GM18861 (cell line): ENCODE data around the gene MAPK8IP2.

ENCODE experiments used
- ATAC-seq: cut with Tn5 transposase; IDR thresholded peaks from one replicate; pipeline ENCODE4 v1.9.1; 2021; ENCODE audit not compliant: unreplicated experiment

Gene MAPK8IP2

DNA sequence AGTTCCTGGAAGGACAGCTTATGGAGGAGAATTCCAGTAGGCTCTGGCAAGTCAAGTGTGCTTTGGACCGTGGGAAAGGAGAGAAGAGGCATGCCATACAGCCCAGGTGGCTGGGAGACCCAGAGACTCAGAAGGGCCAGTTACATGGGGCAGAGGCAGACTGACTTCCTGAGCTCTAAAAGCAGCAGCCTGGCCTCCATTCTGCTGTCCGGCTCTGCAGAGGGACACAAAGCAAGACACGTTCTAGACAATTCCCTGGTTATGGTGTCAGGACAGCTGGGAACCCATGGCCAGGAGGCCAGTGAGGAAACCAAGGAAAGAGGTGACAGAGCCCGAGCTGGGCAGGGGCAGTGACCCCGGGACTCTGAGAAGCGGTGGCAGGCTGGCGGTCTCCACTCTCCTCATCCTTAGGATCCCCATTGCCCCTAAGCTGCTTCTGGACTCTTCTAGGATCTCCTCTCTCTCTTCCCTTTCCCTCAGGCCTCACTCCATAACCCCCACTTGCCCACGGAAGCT lies 25.1 kb upstream of the MAPK8IP2 start:
- ATAC-seq = no peak

DNA sequence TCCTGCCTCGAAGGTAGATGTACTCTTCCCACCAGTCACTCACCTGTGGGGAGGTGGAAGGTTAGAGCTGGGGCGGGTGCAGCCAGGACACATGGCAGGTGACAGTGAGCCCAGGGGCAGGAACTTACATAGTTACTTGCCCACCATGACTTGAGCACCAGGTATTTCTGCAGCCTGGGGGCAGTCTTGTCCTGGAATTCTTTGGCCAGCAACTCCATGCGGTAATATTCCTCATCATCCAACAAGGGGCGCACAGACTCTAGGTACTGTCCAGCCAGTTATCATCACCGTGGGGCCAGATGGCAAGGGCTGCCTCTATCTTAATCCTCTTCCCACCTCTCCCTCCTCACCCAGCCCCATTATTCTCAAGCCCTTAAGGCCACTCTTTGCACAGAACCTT lies 24.5 kb upstream of the MAPK8IP2 start:
- ATAC-seq = no peak

DNA sequence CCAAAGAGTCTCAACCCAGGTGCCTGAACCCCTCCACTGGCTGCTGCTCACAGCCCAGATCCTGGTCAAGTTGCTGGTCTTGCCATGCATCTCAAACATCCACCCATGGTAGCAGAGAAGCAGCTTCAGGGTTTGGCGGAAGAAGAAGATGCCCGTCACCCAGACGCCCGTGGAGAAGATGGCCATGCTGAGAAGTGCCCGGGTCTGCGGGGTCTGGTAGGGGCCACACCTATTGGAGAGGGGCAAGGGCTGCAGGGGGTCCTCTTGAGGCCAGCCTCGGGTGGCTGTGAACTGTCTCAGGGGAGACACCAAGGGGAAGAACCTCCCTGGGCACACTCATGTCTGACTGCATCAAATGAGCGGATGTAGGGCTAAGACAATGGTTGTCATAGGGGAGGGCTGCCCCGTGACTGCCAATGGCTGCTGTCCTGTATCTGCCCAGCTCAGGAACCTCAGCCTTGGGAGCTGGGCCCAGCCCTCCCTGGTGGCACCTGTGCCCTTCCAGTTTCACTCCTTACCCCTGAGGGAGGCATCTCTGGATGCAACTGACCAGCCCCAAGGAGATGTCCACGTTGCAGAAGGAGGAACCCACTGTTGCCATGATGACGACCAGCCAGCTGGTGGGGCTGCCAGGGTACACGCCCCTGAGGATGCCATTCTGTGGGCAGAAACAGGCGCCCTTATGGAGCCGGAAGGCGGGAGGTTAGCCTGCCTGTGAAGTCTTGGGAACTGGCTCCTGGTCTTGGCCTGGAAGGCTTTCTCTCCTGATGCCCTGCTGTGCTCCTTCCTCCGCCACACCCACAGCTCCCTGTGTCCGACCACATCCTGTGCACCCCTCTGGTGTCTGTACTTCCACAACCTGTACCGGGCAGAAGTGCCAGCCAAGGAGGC lies 23.5 kb upstream of the MAPK8IP2 start:
- ATAC-seq = no peak

- ATAC-seq = no peak
Observed at GRCh38 chr22:50577697-50577986, 23.0 kb upstream of the MAPK8IP2 start.

DNA sequence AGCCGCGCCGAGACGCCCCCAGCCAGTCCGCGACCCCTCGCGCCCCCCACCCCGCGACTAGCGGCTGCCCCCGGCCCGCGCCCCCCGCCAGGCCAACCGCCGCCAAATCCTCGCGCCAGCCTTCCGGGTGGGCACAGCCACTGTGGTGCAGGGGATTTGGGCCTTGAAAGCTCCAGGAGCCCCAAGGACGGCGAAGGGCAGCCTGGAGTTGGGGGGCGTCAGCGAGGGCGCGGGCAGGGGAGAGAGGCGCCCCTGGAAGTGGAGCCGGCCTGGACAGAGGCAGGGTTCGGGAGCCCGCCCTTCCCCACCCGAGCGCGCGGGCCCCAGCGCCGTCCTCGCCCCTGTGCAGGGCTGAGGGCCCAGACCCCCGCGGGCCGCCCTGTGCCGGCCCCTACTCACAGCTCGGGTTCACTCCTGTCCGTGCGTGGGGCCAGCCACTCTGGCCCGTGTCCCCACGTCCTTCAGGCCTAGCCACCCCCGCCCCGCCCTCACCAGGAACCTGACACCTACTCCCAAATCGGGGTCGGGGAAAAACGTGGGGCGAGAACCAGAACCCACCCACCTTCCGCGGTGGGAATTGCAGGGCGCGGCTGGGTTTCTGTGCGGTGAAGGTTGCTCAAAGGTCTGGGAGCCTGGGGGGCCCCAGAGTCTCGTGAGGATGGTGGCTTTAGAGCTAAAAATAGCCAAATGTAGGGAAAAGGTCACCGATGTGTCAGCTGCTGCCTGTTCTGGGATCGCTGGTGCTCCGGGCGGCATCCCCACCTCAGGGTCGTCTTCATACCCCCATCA lies 22.4 kb upstream of the MAPK8IP2 start, which contains the start of gene CPT1B:
Gene CPT1B, minus strand, starts transcription at position 441 of the 789 bp plus-strand sequence. CDS start 512 bp downstream, outside the sequence.
- no peak for ATAC-seq

GRCh38 chr22:50578776-50579310 lies 21.8 kb upstream of the MAPK8IP2 start:
- ATAC-seq = no peak

DNA sequence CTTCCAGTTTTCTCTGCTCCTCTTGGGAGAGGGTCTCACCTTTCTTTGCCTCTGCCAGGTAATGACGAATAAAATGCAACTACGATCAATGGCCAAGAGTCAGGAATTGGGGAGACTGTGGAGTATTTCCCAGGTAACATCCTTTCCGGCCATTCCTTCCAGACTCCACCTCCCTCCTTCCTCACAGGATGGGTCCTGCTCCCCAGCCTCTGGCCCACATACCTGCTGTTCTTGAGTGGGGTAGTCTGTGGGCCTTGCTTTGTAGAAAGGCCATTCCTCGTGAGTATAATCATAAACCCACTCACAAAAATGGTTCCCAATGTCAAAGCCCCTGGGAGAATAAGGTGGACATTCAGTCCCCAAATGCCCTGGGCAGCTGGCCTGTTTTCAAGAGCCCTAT lies 20.8 kb upstream of the MAPK8IP2 start:
- no peak for ATAC-seq

- no peak for ATAC-seq
Observed at GRCh38 chr22:50581031-50581949, 19.3 kb upstream of the MAPK8IP2 start.

- ATAC-seq = no peak
Observed at GRCh38 chr22:50581950-50582492, 18.6 kb upstream of the MAPK8IP2 start.

DNA sequence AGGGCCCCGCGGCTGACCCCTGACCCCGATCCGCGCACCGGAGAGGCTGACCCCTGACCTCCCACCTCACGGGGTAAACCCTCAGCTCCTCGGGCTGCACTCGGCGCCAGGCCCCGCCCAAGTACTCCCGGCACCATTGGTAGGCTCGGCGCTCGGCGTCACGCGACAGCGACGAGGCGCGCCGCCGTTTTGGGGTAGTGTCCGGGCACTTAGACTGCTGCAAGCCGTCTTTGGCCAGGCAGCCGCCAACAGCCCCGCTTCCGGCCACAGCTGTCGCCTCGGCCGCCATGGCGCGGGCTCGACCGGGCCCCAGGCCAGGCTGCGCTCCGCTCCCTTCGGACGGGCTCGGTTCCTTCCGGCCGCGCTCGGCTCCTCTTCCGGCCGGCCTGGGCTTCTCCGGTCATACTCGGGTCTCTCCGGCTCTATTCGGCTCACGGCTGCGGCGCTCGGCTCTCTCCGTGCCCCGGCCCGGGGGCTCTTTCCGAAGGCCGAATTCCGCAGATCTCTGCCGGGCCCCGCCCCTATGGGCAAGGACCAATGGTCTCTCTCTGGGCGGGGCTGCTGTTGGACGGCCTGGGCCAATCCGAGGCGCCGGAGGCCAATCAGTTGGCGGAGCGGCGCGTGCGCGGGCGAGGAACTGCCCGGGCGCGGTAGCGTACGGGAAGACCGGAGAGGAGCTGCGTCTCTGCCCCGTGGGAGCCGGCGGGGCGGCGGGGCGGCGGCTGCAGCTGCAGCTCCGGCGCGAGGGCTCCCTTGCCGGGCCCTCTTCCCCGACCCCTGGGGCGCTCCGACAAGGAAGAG lies 17.9 kb upstream of the MAPK8IP2 start, which contains the start of gene CHKB:
Gene CHKB, minus strand, starts transcription at position 357 of the 801 bp plus-strand sequence. Its CDS starts 68 bp downstream, at position 289.
- peak; percentile 86 for ATAC-seq

DNA sequence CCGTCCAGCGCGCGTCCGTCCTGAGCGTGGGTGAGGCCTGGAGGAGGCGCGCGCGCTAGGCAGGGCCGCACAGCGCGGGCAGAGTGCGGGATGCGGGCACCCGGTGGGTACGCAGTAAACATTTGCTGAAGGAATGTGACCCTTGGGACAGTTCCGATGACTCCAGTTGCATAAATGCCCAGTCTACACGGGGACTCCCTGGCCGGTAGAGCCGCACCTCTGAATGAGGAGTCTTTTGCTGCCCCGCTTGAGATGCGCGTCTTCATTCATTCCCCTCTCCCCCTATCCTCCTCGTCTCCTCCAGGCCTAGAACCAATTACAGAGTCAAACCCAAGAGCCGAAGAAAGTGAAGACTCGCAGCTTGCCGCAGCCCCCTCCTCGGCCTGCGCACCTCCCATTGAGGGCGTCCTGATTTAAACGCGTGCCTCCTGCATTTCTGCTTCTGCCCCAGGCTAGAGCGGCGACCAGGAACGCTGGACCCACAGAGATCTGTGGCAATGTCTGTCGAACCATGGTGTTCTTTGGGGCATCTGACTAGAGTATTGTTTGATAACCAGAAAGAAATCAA lies 17.2 kb upstream of the MAPK8IP2 start:
- peak; percentile 27 for ATAC-seq

- ATAC-seq = no peak
Observed at GRCh38 chr22:50584106-50585096, 16.2 kb upstream of the MAPK8IP2 start.

GRCh38 chr22:50585238-50585637 lies 15.4 kb upstream of the MAPK8IP2 start:
- no peak for ATAC-seq

GRCh38 chr22:50585781-50586180 lies 14.8 kb upstream of the MAPK8IP2 start:
- ATAC-seq = no peak

DNA sequence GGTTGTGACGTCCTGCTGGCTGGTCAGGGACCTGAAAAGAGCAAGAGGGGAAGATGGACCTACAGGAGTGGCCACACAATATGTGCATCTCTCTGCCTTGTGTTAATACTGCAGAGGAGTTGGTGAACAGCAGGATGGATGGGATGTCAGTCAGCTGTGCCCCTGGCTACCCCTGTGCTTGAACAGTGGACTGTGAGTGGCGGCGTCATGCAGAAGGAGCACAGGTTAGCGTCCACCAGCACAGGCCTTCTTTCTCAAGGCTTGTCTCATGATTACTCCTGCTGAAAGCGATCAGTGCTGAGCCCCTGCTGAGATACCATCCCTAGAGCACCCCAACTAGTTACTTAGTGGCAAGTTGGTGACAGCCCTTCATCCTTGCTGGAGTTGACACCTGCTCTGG lies 14.2 kb upstream of the MAPK8IP2 start:
- no peak for ATAC-seq

- ATAC-seq = no peak
Observed at GRCh38 chr22:50587407-50587806, 13.2 kb upstream of the MAPK8IP2 start.

DNA sequence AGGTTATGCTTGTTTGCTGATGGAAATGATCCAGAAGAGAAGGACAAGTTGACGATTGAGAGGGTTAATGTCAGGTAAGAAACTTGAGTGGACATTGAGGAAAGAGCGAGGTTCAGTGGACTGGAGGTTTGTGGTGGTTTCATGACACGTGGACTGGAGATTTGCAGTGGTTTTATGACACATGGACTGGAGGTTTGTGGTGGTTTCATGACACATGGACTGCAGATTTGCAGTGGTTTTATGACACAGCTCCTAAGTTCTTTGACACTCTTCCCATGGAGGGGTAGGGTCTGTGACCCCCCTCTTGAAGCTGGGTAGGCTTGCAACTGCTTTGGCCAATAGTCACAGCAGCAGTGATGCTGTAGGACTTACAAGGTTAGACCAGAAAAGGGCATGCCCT lies 5.4 kb upstream of the MAPK8IP2 start:
- no peak for ATAC-seq

DNA sequence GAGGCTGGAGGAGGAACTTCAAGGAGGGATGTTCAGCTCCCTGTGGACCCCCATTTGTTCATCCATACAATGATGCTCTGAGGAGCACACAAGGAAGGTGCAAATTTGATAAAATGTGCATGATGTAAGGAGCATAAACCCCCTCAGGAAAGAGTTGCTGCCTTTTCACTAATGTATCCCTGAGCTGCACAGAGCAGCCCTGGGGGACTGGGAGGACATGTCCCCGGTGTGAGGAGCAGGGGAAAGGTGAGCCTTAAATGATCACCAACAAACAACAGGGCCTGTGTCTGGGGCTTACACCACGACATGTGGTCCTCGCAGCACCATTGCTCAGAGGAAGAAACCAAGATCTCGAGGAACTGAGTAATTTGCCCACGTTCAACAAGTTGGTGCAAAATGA lies 3.5 kb upstream of the MAPK8IP2 start:
- ATAC-seq = no peak
